AG08395 (cell line): Measurements from ENCODE around the gene ERI3.

Experiments used
- DNase-seq: peaks from one replicate; pipeline ENCODE4 v3.0.0; 2012; ENCODE audit warnings: mixed read lengths, low spot score

ERI3 gene

DNA sequence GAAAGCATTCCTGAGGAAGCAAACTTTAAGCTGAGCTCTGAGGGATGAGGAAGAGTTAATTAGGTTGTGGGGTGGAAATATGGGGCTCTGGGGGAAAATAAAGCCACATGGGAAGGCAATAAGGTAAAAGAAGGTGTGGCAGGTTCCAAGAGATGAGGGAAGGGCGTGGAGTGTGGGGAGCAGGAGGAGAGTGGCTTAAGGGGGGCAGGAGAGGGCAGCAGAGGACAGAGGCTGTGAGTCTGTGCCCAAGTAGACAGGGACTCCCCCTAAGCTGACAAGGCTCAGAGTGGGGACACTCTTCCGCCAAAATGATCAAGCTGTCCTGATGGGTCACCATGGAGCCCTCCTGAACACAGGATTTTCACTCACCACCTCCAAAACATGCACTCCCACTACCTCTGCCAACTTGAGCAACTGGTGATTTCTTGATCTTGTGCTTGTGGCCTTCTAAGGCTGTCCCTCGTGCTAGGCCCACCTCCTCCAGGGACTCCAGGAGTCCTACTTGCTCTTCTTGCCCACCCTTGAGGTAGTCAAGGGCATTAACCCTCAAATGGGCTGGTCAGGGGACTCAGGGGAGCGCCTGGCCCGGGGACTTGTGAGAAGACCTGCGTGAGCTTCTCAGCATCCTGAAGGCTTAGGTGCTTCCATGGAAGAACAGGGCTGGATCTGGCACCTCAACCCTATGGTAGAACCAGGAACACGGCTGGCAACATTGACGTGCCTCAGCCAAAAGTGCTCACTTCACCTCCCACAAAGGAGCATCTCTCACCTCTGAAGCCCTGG is 118.4 kb downstream of the ERI3 start:
- DNase-seq: no peak

DNA sequence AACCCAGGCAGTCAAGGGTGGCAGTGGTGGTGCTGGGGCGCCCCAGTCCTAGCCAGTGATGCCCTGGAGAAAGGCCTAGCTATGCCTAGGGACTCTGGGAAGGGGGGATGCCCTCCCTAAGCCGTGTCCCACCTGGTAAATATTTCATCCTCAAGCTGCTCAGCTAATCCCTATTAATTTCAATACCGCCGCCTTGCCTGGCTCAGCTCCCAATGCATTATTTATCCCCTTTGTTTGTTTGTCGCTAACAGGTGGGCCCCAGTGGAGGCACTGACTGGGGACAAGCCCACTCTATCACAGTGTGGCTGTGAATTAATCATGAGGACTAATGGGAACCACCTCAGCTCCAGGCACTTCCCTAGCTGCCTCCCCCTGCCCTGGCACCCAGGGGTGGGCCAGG is 119.2 kb downstream of the ERI3 start:
- no peak for DNase-seq

DNA sequence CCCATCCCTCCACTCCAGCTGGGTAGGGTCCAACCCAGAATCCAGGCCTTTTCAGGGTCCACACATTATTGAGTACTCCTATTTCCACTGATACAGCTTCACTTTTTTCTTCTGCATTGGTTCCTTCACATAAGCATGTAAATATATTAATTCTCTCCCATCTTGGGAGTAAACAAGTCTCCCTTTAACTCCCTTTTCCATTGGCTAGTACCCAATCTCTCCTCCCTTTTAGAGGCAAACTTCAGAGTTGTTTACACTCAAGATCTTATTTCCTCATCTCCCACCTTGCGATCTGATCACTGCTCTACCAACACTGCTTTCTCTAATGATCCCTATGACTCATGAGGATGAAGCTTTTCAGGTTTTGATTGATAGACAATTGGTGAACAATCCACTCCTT is 121.5 kb downstream of the ERI3 start:
- no peak for DNase-seq

DNA sequence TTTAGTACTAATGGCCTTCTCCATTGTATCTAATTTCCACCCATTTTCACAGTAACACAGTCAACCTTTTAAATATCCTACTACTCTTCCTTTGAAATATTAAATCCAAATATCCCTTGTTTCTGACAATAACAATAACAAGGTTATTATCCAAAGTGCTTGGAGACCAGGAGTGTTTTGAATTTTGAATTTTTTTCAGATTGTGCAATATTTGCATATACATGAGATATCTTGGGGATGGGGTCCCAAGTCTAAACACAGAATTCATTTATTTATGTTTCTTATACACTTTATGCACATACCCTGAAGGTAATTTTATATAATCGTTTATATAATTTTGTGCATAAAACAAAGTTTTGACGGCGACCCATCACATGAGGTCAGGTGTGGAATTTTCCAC is 124.3 kb downstream of the ERI3 start:
- no peak for DNase-seq

DNA sequence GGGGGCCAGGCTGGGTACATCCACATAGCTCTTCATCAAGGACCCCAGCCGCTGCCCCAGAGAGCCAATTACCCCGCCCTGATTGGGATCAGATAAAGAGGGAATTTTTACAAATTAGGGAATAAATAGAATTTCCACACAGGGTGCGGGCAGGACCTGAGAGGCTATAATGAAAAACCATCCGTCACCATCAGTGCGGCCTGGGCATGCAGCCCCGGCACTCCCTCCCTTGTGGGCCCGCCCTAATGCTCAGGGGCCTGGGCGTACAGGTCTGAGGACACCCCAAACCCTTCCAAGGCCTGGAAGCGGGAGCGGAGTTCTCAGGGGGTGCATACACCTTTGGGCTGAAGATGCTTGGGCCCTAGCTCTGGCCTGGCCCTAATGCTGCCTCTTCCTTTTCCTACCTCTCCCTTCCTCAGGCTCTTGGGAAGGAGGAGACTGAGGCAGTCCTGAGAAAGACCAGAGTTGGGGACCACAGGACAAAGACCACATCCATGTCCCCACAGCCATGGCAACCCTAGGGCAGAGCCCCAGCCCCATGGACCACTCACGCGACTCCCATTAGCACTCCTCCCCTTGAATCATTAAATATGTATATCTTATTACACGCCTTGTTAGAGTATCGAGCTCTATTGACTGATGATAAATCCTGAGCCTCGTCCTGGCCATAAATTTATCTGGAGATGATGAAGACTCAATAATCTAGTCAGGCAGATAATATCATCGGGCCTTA is 125.5 kb downstream of the ERI3 start:
- DNase-seq: no peak

DNA sequence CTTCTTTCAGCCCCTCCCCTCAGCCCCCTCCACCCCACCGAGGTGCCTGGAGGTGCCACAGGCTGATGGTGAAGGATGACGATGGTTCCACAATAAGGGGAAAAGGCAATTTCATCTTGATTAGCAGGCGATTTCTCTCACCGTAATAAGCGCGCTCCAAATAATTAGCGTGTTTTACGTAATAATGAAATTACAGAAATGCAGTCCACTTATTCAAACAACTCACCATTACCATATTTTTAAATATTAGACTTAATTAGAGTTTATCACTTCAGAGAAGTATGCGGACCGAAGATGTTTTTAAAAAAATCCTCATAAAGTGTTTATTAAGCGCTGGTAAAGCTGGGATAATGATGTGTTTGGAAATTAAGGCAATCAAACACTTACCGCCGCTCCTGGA is 126.8 kb downstream of the ERI3 start:
- DNase-seq: no peak

DNA sequence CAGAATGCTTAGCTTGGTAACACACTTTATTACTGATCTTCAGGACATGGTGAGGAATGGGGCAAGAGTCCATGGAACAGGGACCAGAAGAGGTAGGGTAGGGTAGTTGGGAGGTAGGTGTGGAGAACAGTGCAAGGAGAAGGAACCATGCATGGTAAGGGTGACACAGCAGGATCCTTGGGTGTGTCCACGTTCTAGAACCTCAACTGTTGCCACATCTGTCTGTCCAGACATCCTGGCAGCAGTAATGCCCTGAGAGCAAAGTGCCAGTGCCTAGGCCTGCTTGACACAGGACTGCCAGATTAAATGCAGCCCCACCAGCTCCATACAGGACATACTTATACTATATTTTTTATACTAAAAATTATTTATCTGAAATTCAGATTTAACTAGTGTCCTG is 127.8 kb downstream of the ERI3 start:
- DNase-seq: peak; percentile 24

DNA sequence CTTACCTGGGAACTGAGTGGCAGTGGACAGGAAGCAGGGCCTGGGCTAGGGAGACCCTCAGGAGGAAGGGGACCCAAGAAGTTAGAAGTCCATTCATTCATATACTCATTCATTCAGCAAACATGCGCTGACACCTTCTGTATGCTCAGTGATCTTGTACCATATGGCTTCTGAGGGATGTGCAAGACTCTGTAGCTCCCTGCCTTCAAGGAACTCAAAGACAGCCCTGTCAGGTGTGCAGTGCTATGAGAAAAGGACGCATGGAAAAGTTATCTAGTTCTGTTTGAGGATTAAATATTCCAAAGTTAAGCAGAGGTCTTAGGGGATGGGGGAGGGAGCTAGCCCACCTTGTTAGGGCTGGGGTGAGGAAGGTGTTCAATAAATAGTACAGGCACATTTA is 129.3 kb downstream of the ERI3 start:
- no peak for DNase-seq

DNA sequence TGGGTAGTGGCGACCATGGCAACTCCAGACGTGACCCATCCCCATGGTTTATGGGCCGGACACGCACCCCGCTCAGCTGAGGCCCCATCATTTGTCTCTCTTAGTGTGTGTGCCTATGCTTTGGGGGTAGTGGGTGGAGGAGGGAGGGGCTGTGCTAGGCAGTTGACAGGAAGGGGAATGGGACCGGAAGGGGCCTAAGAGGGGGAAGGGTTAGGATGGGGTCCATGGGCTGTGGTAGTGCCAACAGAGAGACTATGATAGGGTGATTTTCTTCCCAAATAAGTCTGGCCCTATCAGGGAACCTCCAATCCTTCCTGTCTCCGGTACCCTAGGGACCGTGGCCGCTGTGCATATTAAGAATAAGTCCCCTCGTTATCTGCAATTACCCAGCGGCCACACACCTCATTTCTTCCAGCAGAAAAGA is 131.9 kb downstream of the ERI3 start:
- DNase-seq: no peak

DNA sequence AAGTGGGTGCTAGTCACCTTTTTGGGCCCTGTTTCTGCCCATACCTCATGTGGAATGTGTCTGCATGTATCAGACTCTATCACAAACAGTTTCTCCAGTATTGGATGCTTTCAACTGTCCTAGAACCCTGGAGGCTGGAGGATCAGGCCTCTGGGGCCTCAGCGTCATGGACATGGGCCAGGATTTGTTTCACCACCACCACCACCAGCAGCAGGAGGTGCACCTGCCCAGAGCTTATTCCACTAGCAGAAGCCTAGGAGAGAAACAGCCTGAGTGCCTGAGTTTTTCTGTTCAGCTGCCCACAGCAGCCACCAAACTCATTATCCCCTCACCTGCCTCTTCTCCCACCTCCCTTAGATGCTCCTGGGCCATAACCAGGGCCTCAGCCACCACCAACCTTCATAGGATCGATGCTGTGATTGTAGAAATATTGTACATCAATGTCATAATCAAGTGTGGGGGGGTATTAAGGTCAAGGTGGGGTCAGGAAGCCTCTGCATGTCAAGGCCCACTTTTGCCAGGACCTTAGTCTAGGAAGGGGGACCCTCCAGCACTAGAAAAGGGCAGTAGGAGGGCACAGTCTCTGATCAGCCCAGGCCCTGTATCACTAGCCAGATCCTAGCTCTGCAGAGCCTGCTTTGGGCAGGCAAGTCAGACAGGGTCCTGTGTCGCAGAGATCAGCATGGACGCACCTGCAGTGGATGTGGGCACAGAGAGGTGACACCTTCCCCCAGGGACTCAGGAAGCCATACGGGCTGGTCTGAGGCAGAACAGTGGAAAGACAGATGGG is 132.5 kb downstream of the ERI3 start:
- no peak for DNase-seq

DNA sequence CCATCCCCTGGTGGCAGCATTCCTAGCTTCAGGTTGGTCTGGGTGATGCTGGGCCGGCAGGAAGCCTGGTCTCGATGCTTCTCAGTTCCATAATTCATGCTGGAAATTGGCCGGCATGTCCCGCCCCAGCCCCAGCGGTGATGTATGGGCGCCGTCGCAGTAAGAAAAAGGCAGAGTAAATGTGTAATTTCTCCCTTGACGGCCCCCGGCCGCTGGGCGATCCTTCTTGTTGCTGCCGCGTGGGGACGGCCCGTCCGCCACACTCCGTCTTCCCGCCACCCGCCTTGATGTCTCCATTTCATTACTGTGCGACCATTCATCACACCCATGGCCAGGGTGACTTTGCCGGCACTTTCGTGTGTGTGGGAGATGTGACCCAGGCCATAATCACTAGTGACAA is 133.3 kb downstream of the ERI3 start:
- no peak for DNase-seq

DNA sequence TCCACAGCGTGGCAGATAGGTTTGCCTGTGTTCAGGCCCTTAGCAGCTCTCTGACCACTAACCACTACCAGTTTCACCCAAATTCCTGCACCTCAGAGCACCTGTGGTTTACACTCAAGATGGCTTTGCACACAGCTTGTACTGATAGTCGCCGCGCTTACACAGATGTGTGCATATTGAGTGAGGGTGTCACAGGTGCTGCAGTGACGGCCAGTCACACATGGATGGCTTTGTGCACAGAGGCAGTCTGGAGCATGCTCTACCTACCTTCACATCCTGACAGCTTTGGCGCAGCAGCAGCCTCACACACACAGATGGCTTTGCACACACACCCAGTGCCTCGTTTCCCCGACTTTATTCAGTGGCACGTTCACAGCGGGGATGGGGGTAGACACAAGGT is 134.3 kb downstream of the ERI3 start:
- DNase-seq: no peak

DNA sequence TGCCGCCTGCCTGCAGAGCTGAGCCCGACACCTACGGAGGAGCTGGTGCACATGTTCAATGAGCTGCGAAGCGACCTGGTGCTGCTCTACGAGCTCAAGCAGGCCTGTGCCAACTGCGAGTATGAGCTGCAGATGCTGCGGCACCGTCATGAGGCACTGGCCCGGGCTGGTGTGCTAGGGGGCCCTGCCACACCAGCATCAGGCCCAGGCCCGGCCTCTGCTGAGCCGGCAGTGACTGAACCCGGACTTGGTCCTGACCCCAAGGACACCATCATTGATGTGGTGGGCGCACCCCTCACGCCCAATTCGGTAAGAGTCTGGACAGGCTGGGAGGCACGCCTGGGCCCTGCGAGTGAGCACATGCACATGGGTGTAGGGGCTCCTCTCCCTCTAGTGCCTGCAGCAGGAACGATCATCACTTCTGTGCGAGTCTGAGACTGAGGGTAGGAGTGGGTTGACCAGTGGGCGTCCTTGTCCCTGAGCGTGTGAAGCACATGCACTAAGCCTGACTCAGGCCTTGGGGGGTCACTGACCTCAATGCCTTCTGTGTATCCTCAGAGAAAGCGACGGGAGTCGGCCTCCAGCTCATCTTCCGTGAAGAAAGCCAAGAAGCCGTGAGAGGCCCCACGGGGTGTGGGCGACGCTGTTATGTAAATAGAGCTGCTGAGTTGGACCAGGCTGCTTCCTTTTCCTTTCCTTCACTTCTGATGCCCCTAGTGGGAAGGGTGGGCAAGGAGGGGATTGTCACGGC is 134.9 kb downstream of the ERI3 start:
- DNase-seq: peak; percentile 8

DNA sequence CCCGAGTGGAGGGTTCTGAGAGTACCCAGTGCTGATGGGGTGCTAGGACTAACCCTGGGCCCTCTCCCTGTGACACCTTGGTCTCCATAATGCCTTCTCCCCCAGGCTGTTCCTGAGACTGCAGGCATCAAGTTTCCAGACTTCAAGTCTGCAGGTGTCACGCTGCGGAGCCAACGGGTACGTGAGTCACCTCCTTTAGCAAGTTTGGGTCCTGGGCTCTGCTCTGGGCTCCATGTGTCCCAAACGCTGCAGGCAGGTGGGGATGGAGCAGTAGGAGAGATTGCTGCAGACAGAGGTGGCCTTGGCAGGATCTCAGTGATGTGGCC is 135.8 kb downstream of the ERI3 start:
- no peak for DNase-seq

DNA sequence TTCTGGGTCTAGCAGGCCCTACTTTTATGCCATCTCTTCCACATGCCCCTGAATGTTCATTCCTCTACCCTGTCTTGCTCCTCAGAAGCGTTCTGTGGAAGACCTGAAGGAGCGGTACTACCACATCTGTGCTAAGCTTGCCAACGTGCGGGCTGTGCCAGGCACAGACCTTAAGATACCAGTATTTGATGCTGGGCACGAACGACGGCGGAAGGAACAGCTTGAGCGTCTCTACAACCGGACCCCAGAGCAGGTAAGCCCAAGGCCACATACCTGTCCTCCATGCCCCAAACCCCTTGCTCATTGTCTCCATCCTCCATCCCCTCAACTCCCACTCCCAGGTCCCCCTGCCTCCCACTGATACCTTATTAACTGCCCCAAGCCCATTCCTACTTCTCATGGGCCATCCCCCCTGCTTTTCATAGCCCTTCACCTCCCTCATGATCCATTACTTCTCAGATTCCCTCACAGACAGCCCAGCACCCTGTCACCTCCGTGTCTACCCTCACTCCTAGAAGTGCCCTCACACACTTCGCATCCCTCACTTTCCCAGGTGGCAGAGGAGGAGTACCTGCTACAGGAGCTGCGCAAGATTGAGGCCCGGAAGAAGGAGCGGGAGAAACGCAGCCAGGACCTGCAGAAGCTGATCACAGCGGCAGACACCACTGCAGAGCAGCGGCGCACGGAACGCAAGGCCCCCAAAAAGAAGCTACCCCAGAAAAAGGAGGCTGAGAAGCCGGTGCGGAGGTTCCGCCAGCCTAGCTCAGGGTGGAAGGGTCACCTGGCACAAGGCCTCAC is 136.4 kb downstream of the ERI3 start:
- no peak for DNase-seq

DNA sequence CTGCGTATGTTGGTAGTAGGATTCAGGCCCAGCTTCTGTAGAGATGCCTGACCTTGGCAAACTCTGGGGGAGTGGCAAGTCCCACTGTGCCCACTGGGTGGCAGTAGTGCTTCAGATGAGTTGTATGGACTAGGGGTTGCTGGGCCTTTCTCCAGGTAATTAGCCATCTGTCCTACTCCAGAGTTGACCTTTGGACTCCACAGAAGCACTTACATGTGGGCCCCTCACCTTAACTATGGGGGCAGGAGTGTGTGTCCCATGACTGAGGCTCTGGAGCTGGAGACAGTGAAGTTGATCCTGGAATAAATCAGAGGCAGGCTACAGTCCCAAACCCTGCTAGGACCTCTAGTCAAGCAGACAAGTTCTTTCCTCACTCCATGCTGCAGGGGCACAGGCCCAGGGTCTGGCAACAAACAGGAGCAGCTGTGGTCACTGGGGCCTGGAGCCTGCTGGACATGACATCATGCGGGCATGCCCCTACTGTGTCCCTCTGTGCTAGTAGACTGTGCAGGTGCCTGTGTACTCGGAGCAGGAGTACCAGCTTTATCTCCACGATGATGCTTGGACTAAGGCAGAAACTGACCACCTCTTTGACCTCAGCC is 137.1 kb downstream of the ERI3 start:
- peak; percentile 70 for DNase-seq

DNA sequence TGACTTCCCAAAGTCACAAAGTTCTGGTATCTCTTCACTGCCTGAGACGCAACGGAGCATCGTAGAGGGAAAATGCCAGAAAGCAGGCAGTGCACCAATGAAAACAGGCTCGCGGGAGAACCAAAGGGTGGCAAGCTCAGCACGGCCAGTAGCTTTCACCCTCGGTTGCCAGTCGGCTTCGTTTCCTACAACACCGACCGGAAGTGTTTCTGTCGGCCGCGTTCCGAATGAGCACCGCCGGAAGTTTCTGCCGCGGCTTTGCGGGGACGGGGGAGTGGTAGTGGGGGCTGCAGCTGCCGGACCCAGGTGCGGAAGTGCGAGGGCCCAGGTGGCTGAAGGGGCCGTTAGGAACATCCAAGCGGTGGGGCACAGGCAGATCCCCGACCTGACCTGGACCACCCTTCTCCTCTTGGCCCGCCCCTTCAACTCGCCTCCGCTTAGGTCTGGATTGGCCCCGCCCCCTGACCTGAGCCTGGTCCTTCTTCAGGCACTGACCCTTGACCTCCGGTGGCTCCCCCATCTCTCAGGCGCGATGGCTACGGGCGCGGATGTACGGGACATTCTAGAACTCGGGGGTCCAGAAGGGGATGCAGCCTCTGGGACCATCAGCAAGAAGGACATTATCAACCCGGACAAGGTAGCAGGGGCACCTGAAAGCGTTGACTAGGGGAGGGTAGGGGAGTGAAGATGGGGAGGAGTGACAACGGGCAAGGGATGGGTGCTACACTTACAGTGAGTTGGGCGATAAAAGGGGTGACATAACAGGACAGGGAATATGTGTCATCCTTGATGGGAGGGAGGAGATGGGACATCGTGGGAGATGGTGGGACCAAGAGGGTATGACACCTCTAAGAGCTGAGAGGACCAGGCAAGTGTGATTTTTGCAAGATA is 141.6 kb downstream of the ERI3 start, which contains the start of gene DMAP1:
Gene DMAP1 (plus strand): TSS at position 250 of the 891 bp plus-strand sequence. CDS start 283 bp downstream, at position 533.
- peak; percentile 89 for DNase-seq

DNA sequence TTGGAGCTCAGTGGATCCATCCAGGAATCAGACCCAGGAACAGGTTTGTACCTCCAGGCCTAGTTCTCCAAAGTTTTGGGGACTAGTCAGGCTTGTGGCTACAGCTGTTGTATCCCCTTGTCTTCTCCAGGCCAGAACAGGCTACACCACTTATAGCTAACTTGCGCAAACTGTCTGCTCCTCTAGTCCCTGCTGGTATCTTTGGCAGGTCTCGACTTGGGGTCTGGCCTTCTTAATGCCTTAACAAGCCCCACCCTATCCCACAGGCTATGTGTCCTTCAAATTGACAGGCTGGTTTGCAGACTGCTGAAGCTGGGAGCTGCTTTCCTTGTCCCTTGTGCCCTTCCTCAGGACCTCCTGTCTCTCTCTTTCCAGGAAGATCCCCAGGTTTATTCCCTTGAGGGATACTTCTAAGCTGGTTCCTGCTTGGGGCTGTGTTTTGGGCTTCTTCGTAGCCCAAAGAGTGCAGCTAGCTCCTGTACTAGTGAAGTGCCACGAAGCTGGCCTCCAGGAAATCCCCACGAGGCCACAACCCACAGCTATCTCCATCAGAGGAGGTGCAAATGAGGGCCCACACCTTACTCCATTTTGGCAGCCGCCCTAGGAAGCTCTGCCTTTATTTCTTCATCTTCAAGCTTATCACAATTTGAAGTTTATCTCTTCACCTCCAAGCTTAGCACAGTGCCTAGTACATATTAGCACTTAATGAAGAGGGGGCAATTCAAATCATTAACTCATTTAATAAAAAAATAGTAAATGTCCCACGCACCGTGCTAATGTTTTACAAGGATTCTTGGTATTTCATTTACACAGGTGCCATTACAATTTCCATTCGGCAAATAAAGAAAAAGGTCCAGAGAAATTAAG is 142.5 kb downstream of the ERI3 start:
- DNase-seq: no peak

DNA sequence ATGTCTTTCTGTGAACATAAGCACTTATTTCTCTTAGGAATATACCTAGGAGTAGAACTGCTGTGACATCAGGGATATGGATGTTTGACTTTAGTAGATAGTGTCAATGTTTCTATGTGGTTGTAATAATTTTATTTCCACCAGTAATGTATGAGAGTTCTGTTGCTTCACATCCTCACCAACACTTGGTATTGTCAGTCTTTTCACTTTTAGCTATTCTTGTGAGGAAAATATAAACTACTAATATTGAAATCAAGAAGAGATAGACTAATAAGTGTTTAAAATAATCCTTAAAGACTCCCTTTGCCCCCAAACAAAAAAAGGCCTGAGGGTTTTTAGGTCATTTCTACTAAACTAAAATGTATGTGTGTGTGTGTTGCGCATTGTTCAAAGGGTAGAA is 144.5 kb downstream of the ERI3 start:
- DNase-seq: no peak
